Activated CD4-positive, alpha-beta T cell treated with anti-CD3 and anti-CD28 coated beads, Interleukin-2, Interleukin-6, amounts not matched to agents 100 ng/mL and 50 ng/mL, durations not matched to agents 16 hours and 8 hours (primary cell): ENCODE measurements around the gene PRKCE.

ENCODE experiments used
- DNase-seq: peaks from one replicate; pipeline ENCODE4 v3.0.0-alpha.2; 2020

Gene PRKCE

GRCh38 chr2:45729753-45730512 is 78.5 kb downstream of the PRKCE start:
- no peak for DNase-seq

GRCh38 chr2:45731141-45731540 is 79.7 kb downstream of the PRKCE start:
- DNase-seq, result no peak

GRCh38 chr2:45732436-45732835 is 81.0 kb downstream of the PRKCE start:
- DNase-seq, result no peak

DNA sequence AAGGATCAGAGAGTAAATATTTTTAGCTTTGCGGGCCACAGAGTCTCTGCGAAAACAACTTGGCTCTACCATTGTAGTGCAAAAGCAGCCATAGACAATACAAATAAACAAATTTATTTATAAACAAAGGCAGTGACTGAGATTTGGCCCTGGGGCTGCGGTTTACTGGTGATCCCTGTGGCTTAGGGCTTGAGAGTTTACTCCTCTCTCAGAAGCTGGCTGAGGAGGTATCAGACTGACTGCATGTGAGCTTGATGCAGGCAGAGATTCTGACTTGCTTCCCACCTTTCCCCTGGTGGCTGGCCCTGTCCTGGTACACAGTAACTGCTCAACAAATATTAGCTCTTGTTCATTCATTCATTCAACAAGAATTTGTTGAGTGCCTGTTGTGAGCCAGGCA is 81.5 kb downstream of the PRKCE start:
- no peak for DNase-seq

DNA sequence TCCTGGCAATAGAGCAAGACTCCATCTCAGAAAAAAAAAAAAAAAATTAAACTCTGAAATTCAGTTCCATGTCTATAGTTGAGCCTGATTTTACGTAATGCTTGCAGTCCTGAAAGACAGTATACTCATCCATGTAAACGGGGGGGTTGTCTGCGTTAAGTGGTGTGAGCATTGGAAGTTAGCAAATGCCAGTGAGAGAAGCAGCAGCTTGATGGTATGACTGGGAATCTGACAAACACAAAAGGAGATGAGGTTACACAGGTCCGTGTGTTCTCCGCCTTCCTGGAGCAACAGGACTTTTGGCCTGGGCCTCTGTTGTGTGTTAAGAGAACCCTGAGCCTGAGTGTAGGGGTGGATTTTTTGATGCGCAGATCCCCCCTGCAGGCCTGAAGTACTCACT is 82.9 kb downstream of the PRKCE start:
- no peak for DNase-seq

DNA sequence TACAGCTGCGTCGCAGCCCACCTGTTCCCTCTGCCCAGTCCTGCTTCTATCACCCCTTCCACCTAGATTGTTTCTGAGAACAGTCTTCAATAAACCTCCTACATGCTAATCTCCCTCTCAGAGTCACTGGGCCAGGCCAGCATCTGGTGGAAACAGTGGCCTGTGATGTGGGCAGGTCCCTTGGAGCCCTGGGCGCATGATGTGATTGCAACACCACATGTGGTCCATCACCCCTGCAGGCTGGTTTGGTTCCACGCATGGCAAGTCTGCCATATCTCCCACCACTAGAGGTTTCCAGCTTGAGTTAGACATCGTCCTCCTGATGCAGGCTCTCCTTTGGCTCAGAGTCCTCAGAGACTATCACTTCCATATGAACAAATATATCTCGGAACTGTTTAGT is 83.5 kb downstream of the PRKCE start:
- DNase-seq, result no peak

DNA sequence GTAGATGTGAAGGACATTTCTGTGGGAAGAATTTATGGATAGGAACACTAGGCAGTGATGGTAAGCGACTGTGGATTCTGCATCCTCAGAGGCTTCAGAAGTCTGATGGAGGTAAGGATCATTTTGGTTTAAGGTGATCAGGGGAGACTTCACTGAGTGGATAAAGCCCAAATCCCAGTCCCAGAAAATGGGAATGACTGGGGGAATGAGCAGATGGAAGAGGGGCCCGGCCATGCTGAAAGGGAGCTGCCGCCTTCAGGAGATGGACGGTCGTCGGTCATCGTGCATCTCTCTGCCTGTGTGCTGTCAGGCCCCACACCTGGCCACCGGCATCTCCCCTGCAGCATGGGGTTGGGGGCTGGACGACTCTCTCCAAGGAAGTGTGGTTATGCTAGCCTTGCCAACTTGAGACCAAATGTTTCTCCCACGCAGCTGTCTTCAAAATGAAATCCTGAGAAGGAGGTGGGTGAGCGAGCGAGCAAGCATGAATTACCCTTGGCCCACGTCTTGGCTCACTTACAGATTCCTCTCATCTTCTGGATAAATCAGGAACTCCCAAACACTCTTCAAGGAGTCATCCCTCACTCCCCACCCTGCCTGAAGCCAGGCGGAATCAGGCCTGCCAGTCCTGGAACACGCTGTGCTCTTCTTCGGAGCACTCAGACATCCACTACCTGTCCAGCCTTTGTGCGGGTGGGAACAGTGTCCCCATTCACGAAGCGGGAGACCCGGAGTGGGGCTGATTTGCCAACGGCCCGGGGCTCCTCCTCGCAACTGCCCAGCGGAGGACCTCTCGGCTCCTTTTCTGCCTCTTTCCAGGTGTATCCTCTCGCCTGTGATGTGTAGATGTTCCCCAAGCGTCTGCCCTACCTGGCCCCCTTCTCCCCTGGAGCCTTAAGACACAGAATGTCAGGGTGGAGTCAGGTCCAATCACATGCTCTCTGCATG is 85.6 kb downstream of the PRKCE start:
- DNase-seq, result no peak

- DNase-seq, result no peak
Observed at GRCh38 chr2:45739796-45740485, 88.5 kb downstream of the PRKCE start.

DNA sequence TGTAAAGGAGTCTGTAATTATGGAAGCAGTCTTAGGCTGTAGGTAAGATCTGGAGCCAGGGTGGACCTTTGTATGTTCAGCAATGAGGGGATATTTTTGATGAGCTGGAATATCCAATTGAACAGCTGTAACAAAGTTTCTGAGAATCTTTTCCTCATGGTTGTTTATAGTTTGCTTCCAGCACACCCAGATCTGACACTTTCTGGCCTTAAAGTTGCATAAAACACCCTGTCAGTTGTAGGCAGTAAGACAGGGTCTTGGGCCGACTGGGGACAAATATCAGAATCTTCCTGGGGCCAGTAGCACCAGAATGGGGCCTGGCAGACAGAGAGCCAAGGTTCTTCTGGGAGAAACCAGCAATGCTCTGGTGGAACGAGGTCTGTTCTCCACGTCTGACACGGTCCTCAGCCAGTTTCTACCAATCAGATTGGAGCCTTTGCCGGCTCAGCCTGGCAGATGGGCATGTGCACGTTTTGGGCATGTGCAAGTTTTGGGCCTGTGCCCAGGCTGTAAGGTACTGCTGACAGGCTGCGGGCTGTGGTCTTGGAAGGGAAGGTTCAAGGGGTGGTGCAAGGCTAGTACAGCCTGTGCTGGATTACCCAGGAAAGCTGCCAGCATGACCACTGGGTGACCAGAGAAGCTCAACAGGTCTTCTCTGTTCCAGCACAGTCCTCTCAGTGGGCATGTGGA is 89.8 kb downstream of the PRKCE start:
- no peak for DNase-seq

DNA sequence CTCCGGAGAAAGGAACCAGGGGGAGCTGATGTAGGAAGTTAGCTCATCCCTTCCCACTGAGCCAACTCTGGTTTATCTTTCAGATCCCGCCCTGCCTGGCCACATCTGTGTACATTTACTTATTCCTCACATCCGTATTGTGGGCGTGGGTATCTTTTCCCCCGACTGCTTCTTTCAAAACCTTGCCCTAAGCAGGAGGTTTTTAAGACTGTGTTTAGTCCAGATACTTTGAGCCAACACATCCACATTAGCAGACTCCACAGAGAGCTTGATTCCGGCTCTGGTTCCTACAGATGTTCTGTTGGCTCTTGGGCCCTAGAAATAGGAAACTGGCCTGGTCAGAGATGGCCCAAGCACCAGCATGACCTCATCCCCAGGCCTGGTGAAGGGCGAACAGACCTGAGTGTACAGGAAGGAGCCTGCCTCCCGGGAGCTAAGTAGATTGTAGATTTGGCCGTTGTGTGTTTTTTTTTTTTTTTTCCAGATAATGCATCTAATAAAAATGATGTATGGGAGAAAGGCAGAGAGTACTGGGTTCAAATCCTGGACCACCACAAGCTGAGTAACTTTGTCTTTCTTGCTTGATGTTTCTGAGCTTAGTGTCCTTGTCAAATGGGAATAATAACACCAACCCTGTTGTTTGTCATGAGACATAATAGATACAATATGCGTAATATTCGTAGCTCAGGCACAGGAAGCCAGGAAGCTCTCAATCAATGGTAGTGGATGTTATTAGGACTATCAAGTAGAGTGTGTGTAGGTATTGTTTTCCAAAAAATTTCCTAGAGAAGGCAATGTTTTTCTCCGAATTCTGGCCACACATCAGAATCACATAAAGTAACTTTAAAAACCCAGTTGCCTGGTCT is 92.3 kb downstream of the PRKCE start:
- no peak for DNase-seq

- no peak for DNase-seq
Observed at GRCh38 chr2:45745231-45745630, 93.8 kb downstream of the PRKCE start.

DNA sequence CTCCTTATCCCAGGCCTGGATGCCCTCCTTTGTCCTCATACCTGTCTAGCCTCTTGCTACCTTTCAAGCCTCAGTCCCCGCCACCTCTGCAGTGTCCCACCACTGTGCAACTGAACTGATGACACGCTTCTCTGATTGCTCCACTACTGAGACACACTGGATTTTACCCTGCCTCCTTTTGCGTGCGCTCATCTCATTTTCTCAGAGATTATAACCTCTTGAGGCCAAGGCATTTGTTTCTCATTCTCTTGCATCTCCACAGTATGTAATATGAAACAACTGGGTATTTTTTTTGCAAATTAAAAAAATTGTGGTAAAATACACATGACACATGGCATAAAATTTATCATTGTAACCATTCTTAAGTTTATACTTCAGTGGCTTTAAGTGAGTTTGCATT is 95.4 kb downstream of the PRKCE start:
- DNase-seq, result no peak

DNA sequence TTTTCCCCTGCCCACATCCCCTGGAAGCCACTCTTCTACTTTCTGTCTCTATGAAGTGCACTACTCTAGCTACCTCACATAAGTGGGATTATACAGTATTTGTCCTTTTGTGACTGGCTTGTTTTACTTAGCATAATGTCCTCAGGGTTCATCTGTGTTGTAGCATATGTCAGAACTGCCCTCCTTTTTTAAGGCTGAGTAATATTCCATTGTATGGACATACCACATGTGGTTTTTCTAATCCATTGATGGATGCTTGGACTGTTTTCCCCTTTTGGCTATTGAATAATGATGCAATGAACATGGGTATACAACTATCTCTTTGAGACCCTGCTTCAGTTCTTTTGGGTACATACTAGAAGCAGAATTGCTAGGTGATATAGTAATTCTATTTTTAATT is 95.9 kb downstream of the PRKCE start:
- no peak for DNase-seq

DNA sequence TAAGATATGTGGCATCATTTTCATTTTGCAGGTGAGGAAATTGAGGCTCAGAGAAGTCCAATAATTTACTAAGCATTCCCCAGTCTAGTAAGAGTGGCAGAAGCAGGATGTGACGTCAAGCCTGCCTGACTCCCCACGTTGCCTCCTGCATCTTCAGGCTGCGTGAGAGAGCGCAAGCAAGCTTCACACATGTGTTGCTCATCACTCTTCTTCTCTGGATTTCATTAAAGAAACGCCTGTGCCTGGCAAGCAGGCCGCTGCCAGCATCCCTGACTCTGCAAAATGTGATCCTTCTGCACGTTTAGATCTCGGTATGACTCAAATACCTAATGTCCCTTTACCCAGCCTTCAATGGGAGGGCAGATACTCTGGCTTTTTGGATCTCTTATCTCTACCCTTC is 96.8 kb downstream of the PRKCE start:
- DNase-seq, result peak; percentile 10

- DNase-seq, result no peak
Observed at GRCh38 chr2:45750001-45750400, 98.5 kb downstream of the PRKCE start.

GRCh38 chr2:45750484-45750883 is 99.0 kb downstream of the PRKCE start:
- DNase-seq, result peak; percentile 59

GRCh38 chr2:45753381-45753780 is 101.9 kb downstream of the PRKCE start:
- DNase-seq, result no peak

GRCh38 chr2:45754131-45755010 is 102.9 kb downstream of the PRKCE start:
- DNase-seq, result no peak

GRCh38 chr2:45755585-45756335 is 104.3 kb downstream of the PRKCE start:
- no peak for DNase-seq

- no peak for DNase-seq
Observed at GRCh38 chr2:45758018-45758417, 106.5 kb downstream of the PRKCE start.
